LNCaP clone FGC (cell line): ENCODE results near the gene HOXA5.

Experiments used
- DNase-seq: peaks from one replicate; pipeline ENCODE4 v3.0.0-alpha.2; 2011; ENCODE audit warnings: low read depth
- H3K4me3 ChIP-seq: 2 replicates; pipeline ENCODE4 v1.5.1; 2011; ENCODE audit warnings: mild to moderate bottlenecking, low read depth, low read length, control low read depth
- TF ChIP-seq, protein P1 (sequence below): IDR thresholded peaks from 2 replicates; pipeline ENCODE4 v1.5.1; 2012; ENCODE audit warnings: mild to moderate bottlenecking; ENCODE audit not compliant: control insufficient read depth, insufficient read depth; ENCODE audit errors: extremely low read depth

HOXA5 gene

DNA sequence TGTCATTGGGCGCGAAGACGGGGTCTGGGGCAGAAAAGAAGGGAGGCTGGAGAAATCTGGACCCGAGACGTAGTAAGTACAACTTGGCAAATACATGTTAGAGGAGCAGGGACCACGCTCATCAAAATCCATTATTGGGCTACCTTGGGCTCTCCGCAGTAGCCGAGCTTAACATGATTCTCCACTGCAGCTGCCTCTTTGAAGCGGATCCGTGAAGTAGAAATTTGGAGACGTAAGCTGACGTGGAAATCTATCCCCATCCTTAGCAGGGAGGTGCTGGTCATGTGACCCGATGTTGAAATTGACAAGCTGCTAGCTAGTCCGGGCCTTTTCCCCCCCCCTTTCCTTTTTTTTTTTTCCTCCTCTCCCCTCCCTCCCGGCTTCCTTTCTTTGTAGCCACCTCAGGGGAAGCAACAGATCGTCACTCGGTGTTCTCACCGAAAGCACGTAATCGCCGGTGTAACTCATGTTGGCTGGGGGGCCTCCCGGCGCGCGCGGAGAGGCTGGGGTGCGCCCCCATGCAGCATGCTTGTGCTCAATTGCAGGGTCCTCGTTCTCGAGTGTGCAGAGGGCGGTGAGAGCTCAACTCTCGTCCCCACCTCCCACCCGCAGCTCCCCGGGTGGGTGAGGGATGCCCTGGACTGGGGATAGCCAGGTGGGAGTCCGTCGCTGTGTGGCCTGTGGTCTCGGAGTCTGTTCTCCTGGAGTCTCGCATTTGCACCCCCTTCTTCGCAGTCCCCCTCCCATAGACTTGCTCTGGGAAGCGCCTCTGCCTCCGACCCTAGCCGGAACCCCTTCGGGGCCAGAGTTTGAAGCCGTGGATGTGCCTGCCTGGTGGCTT is 41.8 kb upstream of the HOXA5 start, which contains the start of gene HOXA11:
TSS of gene HOXA11 (minus strand) at position 220 of the 841 bp plus-strand sequence. CDS start at position 132, 88 bp downstream.
- TF ChIP-seq, protein P1, sequence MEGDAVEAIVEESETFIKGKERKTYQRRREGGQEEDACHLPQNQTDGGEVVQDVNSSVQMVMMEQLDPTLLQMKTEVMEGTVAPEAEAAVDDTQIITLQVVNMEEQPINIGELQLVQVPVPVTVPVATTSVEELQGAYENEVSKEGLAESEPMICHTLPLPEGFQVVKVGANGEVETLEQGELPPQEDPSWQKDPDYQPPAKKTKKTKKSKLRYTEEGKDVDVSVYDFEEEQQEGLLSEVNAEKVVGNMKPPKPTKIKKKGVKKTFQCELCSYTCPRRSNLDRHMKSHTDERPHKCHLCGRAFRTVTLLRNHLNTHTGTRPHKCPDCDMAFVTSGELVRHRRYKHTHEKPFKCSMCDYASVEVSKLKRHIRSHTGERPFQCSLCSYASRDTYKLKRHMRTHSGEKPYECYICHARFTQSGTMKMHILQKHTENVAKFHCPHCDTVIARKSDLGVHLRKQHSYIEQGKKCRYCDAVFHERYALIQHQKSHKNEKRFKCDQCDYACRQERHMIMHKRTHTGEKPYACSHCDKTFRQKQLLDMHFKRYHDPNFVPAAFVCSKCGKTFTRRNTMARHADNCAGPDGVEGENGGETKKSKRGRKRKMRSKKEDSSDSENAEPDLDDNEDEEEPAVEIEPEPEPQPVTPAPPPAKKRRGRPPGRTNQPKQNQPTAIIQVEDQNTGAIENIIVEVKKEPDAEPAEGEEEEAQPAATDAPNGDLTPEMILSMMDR, result no peak
- DNase-seq, result no peak
- peak within 1 kb of the TSS; percentile 44 for H3K4me3 ChIP-seq

DNA sequence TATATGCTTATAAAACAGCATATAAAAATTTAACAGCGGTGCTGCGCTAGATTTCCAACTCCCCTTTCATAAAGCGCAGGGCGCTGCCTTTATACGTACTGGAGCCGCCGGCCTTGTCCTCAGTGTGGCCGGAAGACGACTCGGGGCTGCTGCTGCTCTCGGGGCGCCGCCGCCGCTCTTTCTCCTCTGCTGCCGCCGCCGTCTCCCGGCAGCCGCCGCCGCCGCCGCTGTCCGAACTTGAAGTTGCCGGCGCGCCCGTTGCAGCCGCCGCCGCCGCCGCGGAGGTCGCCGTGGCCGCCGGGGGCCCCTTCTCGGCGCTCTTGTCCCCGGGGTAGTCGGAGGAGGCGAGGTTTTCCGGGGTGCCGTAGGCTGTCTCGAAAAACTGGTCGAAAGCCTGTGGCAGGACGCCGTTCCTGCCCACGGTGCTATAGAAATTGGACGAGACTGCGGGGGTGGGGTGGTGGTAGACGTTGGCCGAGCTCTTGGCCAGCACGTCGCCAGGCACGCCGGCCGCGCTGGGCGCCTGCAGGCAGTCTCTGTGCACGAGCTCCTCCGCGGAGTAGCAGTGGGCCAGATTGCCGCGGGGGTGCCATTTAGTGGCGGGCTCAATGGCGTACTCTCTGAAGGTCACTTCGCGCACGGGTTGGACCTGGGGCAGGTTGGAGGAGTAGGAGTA is 41.0 kb upstream of the HOXA5 start:
- DNase-seq, result no peak
- peak overlapping the region; percentile 44 for H3K4me3 ChIP-seq
- TF ChIP-seq, protein P1, result no peak

DNA sequence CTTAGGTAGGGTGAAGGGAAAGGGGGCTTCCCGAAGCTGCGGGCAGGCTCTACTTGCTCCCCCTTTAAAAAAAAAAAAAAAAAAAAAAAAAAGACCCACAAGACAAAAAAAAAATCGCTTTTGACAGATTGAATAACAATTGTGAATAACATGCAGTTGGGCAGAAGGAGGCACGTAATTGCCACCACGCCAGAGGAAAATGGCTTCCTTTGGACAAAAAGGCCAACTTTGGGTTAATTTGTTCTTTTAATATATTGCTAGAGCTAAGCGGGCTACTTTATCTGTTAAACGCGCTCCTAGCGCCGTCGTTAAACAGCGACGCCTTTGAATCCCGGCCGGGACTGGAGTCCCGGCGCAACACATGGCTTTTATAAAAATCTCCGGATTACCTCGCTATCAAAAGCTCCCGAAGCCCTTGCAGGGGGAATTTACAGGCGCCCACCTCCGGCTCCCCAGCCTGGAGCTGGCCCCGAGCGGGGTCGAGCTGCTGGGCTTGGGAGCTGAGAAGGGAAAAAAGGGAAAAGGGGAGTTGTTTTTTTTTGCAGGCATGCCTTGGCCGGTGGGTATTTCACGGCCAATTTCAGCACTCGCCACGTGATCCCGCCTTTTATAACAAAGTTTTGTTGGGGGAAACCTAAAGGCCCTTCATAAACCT is 40.3 kb upstream of the HOXA5 start:
- TF ChIP-seq, protein P1, result no peak
- H3K4me3 ChIP-seq, result peak overlapping the region; percentile 44
- no peak for DNase-seq

DNA sequence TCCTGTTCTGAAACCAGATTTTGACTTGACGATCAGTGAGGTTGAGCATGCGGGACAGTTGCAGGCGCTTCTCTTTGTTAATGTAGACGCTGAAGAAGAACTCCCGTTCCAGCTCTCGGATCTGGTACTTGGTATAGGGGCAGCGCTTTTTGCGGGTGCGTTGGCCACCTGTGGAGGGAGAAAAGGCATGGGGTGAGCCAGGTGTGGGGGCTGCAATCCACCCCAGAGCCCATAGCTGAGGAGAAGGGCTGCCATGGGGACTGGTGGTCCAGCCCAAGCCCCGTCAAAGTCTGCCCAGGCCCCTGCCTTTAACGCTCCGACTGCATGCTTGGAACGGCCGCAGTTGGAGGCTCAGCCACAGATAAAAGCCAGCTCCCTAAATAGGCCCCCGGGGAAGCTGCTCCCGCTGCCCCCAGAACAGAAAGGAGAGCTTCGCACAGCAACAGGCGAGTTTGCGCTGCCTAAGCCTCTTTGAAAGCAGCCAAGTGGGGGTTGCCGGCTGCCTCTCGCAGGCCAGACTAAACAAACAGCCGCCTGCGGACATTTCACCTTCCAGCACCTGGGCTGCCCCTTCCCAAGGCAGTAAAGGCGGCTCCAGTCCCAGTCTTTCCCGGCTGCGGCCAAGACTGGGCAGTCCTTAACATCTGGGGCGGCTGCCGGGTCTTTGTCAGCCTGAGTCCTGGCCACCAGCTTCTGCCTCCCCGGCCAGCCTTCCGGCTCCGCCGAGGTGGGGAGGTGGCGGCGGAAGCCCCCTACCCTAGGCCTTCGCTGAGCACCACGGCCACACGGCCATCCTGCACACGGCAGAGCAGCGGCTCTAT is 39.6 kb upstream of the HOXA5 start:
- TF ChIP-seq, protein P1, result no peak
- DNase-seq, result no peak
- no peak overlapping the region for H3K4me3 ChIP-seq

DNA sequence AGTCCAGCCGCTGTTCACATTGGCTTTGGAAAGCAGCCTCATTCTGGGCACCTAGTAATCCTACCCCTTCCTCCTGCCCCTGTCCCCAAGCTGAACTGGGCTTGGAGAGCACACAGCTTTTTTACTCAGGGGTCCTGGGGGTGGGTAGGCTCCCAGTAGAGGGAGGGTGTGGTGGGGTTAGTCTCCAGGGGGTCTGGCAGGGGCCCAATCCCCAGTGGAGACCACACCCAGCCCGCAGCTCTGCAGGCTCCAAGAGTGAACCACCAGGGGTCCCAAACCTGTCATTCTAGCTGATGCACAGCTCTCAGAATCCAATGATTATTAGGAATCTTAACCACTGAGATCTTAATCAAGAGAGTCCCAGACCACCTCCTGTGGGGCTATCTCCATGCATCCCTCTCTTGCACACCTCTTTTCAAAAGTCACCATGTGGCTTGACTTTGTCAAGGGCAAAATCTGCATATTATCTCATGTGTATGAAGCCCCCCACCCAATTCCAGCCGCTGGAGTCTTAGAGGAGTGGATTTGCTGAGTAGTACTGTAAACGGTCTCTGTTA is 38.9 kb upstream of the HOXA5 start:
- H3K4me3 ChIP-seq, result no peak overlapping the region
- TF ChIP-seq, protein P1, result no peak
- DNase-seq, result no peak

DNA sequence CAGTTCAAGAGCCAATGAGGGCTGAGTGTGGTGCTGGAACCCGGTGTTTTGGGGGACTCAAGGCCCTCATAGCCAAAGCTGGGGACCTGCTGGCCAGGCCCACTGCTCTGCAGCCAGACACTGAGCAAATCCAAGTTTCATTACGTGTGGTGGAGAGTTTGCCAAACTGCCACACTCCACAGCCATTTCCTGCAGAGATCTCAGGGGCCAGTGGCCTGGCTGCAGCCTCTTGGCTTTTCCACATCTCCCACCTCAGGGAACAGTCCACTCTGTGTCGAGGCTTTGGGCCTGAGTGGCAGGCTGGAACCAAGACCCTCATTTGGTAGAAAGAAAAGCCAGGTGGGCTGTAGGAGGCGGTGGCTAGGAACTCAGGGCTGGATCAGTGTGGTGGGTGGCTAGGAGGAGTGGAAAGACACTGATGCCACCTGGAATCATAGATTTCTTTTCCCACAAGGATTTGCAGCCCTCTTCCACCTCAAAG is 38.4 kb upstream of the HOXA5 start:
- DNase-seq, result no peak
- no peak overlapping the region for H3K4me3 ChIP-seq
- TF ChIP-seq, protein P1, result no peak
